Liver (tissue), 9 donors: ENCODE results near the gene AKR1B1. TPM values are rescaled to one million over a fixed set of nuclear protein-coding genes. Genes with fewer than 3 reads are reported as not detected.

Source experiments
- DNase-seq: peaks from one replicate; pipeline ENCODE4 v3.0.0-alpha.2; 2017; ENCODE audit warnings: low spot score
- H3K27ac ChIP-seq, 2 donors: one replicate each; pipeline ENCODE4 v1.7.0; 2013; ENCODE audit warnings: inconsistent platforms in 2 of 2, low read length in 2 of 2, control low read depth in 1 of 2, low read depth in 1 of 2, mild to moderate bottlenecking in 1 of 2
- H3K27me3 ChIP-seq, 4 donors: one replicate each; pipeline versions ENCODE4 v1.6.1 to v1.7.0; 2013; ENCODE audit warnings: low read length in 3 of 4, inconsistent platforms in 1 of 4, mild to moderate bottlenecking in 1 of 4, moderate library complexity in 1 of 4; ENCODE audit not compliant: control insufficient read depth in 4 of 4, insufficient read depth in 4 of 4
- H3K36me3 ChIP-seq, 4 donors: one replicate each; pipeline versions ENCODE4 v1.6.1 to v1.7.0; 2013; ENCODE audit warnings: low read length in 3 of 4, mild to moderate bottlenecking in 3 of 4, low read depth in 1 of 4, moderate library complexity in 1 of 4; ENCODE audit not compliant: control insufficient read depth in 4 of 4, insufficient read depth in 3 of 4
- H3K4me1 ChIP-seq, 4 donors: one replicate each; pipeline versions ENCODE4 v1.6.1 to v1.7.0; 2013; ENCODE audit warnings: low read length in 3 of 4, mild to moderate bottlenecking in 3 of 4, moderate library complexity in 1 of 4; ENCODE audit not compliant: control insufficient read depth in 4 of 4, insufficient read depth in 4 of 4
- H3K4me3 ChIP-seq, 3 donors: one replicate each; pipeline versions ENCODE4 v1.6.1 to v1.7.0; 2013; ENCODE audit warnings: low read length in 3 of 3, control low read depth in 1 of 3, low read depth in 1 of 3, mild to moderate bottlenecking in 1 of 3
- H3K9ac ChIP-seq, 2 donors: one replicate each; pipeline ENCODE4 v1.7.0; 2013; ENCODE audit warnings: low read length in 2 of 2, mild to moderate bottlenecking in 2 of 2, moderate library complexity in 2 of 2, control low read depth in 1 of 2, low read depth in 1 of 2
- H3K9me3 ChIP-seq, 4 donors: one replicate each; pipeline versions ENCODE4 v1.6.1 to v1.7.0; 2013; ENCODE audit warnings: low read length in 3 of 4; ENCODE audit not compliant: control insufficient read depth in 4 of 4
- ATF3 ChIP-seq: IDR thresholded peaks from 2 replicates; pipeline ENCODE4 v1.6.1; 2016; ENCODE audit warnings: antibody characterized with exemption
- CTCF ChIP-seq: fragments of 150-350 bp; IDR thresholded peaks from 2 replicates; pipeline ENCODE4 v1.5.1; 2017; ENCODE audit warnings: improper control_type of control experiment, low read depth, low read length; ENCODE audit not compliant: missing input control
- EGR1 ChIP-seq, 2 donors: IDR thresholded peaks; 2 replicates each; pipeline ENCODE4 v1.6.1; 2016 to 2018; ENCODE audit warnings: antibody characterized with exemption in 2 of 2, low read depth in 2 of 2
- FOXA1 ChIP-seq: IDR thresholded peaks from 2 replicates; pipeline ENCODE4 v1.6.1; 2016; ENCODE audit warnings: antibody characterized with exemption
- FOXA2 ChIP-seq: IDR thresholded peaks from 2 replicates; pipeline ENCODE4 v1.6.1; 2016; ENCODE audit warnings: antibody characterized with exemption
- GABPA ChIP-seq, 2 donors: IDR thresholded peaks in 1 of 2; conservative IDR thresholded peaks in 1 of 2; 2 replicates each; pipeline ENCODE4 v1.6.1; 2016; ENCODE audit warnings: antibody characterized with exemption in 2 of 2, mild to moderate bottlenecking in 1 of 2, moderate library complexity in 1 of 2
- HNF4A ChIP-seq, 2 donors: conservative IDR thresholded peaks; 2 replicates each; pipeline ENCODE4 v1.6.1; 2016; ENCODE audit warnings: antibody characterized with exemption in 2 of 2, mild to moderate bottlenecking in 2 of 2
- HNF4G ChIP-seq: IDR thresholded peaks from 2 replicates; pipeline ENCODE4 v1.6.1; 2016; ENCODE audit warnings: antibody characterized with exemption
- JUND ChIP-seq, 2 donors: IDR thresholded peaks; 2 replicates each; pipeline ENCODE4 v1.6.1; 2016; ENCODE audit warnings: antibody characterized with exemption in 2 of 2
- MAX ChIP-seq: IDR thresholded peaks from 2 replicates; pipeline ENCODE4 v1.6.1; 2016; ENCODE audit warnings: antibody characterized with exemption
- NR2F2 ChIP-seq: IDR thresholded peaks from 2 replicates; pipeline ENCODE4 v1.6.1; 2016; ENCODE audit warnings: antibody characterized with exemption
- RAD21 ChIP-seq, 2 donors: IDR thresholded peaks; 2 replicates each; pipeline ENCODE4 v1.6.1; 2016; ENCODE audit warnings: antibody characterized with exemption in 2 of 2, mild to moderate bottlenecking in 2 of 2
- REST ChIP-seq: IDR thresholded peaks from 2 replicates; pipeline ENCODE4 v1.6.1; 2016; ENCODE audit warnings: antibody characterized with exemption, mild to moderate bottlenecking
- RXRA ChIP-seq, 2 donors: IDR thresholded peaks; 2 replicates each; pipeline ENCODE4 v1.6.1; 2017 to 2018; ENCODE audit warnings: antibody characterized with exemption in 2 of 2, mild to moderate bottlenecking in 1 of 2
- SP1 ChIP-seq: IDR thresholded peaks from 2 replicates; pipeline ENCODE4 v1.6.1; 2018; ENCODE audit warnings: antibody characterized with exemption, mild to moderate bottlenecking
- YY1 ChIP-seq: IDR thresholded peaks from 2 replicates; pipeline ENCODE4 v1.6.1; 2016; ENCODE audit warnings: antibody characterized with exemption, mild to moderate bottlenecking
- WGBS: extraction: QIAGEN DNeasy Blood & Tissue Kit; methylation state at CpG from one replicate; pipeline ENCODE4 v1.1.7; 2013; 5-methylcytosine and 5-hydroxymethylcytosine counted together
- polyA plus RNA-seq, 2 donors: library from polyadenylated mRNA; stranded (reverse) in 1 of 2; unstranded in 1 of 2; fragments of 200-250 nt in 1 of 2; fragments of >200 nt in 1 of 2; fragmentation: Nextera tagmentation in 1 of 2; extraction: Ambion mirVana in 1 of 2; gene quantifications; one replicate each; pipeline versions ENCODE4 v1.2.1 to v1.2.3, GENCODE V29; 2013 to 2015
- total RNA-seq, 2 donors: library from RNA; depleted of rRNA; stranded (reverse); fragments of >200 nt; gene quantifications; one replicate each; pipeline ENCODE4 v1.2.3, GENCODE V29; 2014
- donor health status: healthy.
- donor health status: healthy.
- donor health status: healthy.
- donor health status: healthy.
- donor health status: healthy.

Gene AKR1B1
- total and polyA plus RNA-seq, 4 donors = 10.8 to 12.6 (median 11.6) TPM

GRCh38 chr7:134446446-134446845, 12.5 kb downstream of the AKR1B1 start (continued):
- TF ChIP-seq RAD21 (IDR thresholded peaks at IDR 0.05) = no peak
- TF ChIP-seq SP1 = no peak
- no peak for TF ChIP-seq MAX
- no peak for TF ChIP-seq CTCF
- no peak for TF ChIP-seq FOXA1

GRCh38 chr7:134444961-134445315, 14.0 kb downstream of the AKR1B1 start:
- Histone ChIP-seq H3K4me1 (no peaks in the 10 kb centered on the region), H3K36me3 (peaks cover 0 to 7% (median under 1%) of the 10 kb centered on the region in 4 donors), H3K4me3 (no peak overlapping the region), H3K27me3 (no peaks in the 10 kb centered on the region), H3K27ac (no peak overlapping the region), H3K9ac (no peak overlapping the region), H3K9me3 (no peaks in the 10 kb centered on the region)
- TF ChIP-seq SP1 (no peak), HNF4A (conservative IDR thresholded peaks at IDR 0.05) (no peak), MAX (no peak), HNF4G (no peak), EGR1 (IDR thresholded peaks at IDR 0.05; ENCODE audit: low read depth in 2 of 2) (no peak), REST (no peak), FOXA1 (no peak), JUND (IDR thresholded peaks at IDR 0.05) (no peak), RAD21 (IDR thresholded peaks at IDR 0.05) (no peak), GABPA (IDR thresholded peaks at IDR 0.05 in 1 of 2, conservative IDR thresholded peaks at IDR 0.05 in 1 of 2) (no peak), YY1 (no peak), RXRA (IDR thresholded peaks at IDR 0.05) (no peak), NR2F2 (no peak)
- peak; percentile 22 for DNase-seq
- 83% methylated on average over 4 of the region's 4 CpGs for WGBS

GRCh38 chr7:134444198-134444960, 14.5 kb downstream of the AKR1B1 start:
- 69% methylated on average over 9 of the region's 9 CpGs for WGBS
- no peak overlapping the region for H3K9ac ChIP-seq
- no peak overlapping the region for H3K27ac ChIP-seq
- H3K36me3 ChIP-seq = peaks cover 0 to 7% (median under 1%) of the 10 kb centered on the region in 4 donors
- H3K27me3 ChIP-seq = no peaks in the 10 kb centered on the region
- no peaks in the 10 kb centered on the region for H3K4me1 ChIP-seq
- H3K9me3 ChIP-seq = no peaks in the 10 kb centered on the region
- DNase-seq = peak; percentile 14
- no peak overlapping the region for H3K4me3 ChIP-seq
- TF ChIP-seq REST (no peak), FOXA1 (no peak), EGR1 (IDR thresholded peaks at IDR 0.05; ENCODE audit: low read depth in 2 of 2) (no peak), RAD21 (IDR thresholded peaks at IDR 0.05) (no peak), SP1 (no peak), JUND (IDR thresholded peaks at IDR 0.05) (no peak), FOXA2 (no peak), CTCF (no peak), YY1 (no peak), HNF4G (no peak), ATF3 (no peak), GABPA (IDR thresholded peaks at IDR 0.05 in 1 of 2, conservative IDR thresholded peaks at IDR 0.05 in 1 of 2) (no peak), HNF4A (conservative IDR thresholded peaks at IDR 0.05) (no peak)
